ENCODE measurements around the gene NSDHL.

DNA sequence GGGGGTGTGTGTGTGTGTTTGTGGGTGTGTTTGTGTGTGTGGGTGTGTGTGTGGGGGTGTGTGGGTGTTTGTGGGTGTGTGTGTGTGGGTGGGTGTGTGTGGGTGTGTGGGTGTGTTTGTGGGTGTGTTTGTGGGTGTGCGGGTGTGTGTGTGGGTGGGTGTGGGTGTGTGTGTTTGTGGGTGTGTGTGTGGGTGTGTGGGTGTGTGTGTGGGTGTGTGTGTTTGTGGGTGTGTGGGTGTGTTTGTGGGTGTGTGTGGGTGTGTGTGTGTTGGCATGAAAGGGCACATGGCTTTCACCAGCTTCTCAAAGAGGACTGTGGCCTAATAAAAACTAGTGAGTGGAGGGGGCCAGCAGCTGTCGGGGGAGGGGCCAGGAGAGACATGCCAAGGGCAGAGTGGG, 41.7 kb downstream of the NSDHL start:
- TF ChIP-seq, protein P1, sequence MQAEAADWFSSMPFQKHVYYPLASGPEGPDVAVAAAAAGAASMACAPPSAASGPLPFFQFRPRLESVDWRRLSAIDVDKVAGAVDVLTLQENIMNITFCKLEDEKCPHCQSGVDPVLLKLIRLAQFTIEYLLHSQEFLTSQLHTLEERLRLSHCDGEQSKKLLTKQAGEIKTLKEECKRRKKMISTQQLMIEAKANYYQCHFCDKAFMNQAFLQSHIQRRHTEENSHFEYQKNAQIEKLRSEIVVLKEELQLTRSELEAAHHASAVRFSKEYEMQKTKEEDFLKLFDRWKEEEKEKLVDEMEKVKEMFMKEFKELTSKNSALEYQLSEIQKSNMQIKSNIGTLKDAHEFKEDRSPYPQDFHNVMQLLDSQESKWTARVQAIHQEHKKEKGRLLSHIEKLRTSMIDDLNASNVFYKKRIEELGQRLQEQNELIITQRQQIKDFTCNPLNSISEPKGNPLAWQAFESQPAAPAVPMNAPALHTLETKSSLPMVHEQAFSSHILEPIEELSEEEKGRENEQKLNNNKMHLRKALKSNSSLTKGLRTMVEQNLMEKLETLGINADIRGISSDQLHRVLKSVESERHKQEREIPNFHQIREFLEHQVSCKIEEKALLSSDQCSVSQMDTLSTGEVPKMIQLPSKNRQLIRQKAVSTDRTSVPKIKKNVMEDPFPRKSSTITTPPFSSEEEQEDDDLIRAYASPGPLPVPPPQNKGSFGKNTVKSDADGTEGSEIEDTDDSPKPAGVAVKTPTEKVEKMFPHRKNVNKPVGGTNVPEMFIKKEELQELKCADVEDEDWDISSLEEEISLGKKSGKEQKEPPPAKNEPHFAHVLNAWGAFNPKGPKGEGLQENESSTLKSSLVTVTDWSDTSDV (CRISPR knock-in tag; IDR thresholded peaks at IDR 0.05): no peak
- TF ChIP-seq ARHGAP35 (CRISPR knock-in tag; IDR thresholded peaks at IDR 0.05; ENCODE audit: borderline replicate concordance) (no peak), MAFG (CRISPR knock-in tag; IDR thresholded peaks at IDR 0.05) (no peak), ZNF775 (CRISPR knock-in tag; IDR thresholded peaks at IDR 0.05; ENCODE audit: borderline replicate concordance) (no peak), POLR2A (IDR thresholded peaks at IDR 0.05; ENCODE audit: insufficient read depth in 1 of 2, low read depth in 2 of 2, low read length in 2 of 2) (no peak), SRSF4 (IDR thresholded peaks at IDR 0.05; ENCODE audit: low read depth, low read length, poor library complexity, severe bottlenecking) (no peak)

All from HepG2 (cell line).